Uterus (tissue), 2 donors: ENCODE measurements around the gene PGBD5.

Experiments used
- CTCF ChIP-seq, 4 experiments: fragments of 200-600 bp in 2 of 4; fragments of 450-650 bp in 2 of 4; sonication (generic) in 2 of 4; IDR thresholded peaks; one replicate each; pipeline ENCODE4 v1.5.1; 2016 to 2019; ENCODE audit warnings: antibody characterized with exemption in 4 of 4, mild to moderate bottlenecking in 2 of 4, moderate library complexity in 1 of 4
- POLR2A ChIP-seq, 2 donors: fragments of 450-650 bp; IDR thresholded peaks; one replicate each; pipeline ENCODE4 v1.6.1; 2016; ENCODE audit warnings: antibody characterized with exemption in 2 of 2, mild to moderate bottlenecking in 1 of 2, moderate library complexity in 1 of 2

- TF ChIP-seq POLR2A (IDR thresholded peaks at IDR 0.05) (no peak), CTCF (IDR thresholded peaks at IDR 0.05) (no peak)
Measured at GRCh38 chr1:230323686-230324085, 102.4 kb downstream of the PGBD5 start.
